Measurements from ENCODE around the gene CTXN1. TPM values are rescaled to one million over a fixed set of nuclear protein-coding genes. Genes with fewer than 3 reads are reported as not detected.

CTXN1 gene
- total and polyA plus RNA-seq, 7 donors, result 0.04 to 0.30 (median 0.25) TPM; not detected in 4

DNA sequence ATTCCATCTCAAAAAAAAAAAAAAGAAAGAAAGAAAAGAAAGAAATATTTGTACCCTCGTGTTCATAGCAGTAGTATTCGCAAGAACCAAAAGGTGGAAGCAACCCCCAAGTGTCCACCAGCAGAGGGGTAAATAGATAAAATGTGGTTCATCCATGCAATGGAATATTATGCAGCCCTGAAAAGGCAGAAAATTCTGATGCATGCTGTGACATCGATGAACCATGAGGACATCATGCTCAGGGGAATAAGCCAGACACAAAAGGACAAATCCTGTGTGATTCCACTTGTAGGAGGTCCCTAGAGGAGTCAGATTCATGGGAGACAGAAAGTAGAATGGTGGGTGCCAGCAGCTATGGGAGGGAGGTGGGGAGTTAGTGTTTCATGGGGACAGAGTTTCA is 44.0 kb downstream of the CTXN1 start:
- peaks cover 0 to 6% (median 2%) of the 10 kb centered on the region in 3 donors for H3K27me3 ChIP-seq (ENCODE audit: insufficient read depth in 3 of 3, low read length in 2 of 3)
- TF ChIP-seq, protein P1, sequence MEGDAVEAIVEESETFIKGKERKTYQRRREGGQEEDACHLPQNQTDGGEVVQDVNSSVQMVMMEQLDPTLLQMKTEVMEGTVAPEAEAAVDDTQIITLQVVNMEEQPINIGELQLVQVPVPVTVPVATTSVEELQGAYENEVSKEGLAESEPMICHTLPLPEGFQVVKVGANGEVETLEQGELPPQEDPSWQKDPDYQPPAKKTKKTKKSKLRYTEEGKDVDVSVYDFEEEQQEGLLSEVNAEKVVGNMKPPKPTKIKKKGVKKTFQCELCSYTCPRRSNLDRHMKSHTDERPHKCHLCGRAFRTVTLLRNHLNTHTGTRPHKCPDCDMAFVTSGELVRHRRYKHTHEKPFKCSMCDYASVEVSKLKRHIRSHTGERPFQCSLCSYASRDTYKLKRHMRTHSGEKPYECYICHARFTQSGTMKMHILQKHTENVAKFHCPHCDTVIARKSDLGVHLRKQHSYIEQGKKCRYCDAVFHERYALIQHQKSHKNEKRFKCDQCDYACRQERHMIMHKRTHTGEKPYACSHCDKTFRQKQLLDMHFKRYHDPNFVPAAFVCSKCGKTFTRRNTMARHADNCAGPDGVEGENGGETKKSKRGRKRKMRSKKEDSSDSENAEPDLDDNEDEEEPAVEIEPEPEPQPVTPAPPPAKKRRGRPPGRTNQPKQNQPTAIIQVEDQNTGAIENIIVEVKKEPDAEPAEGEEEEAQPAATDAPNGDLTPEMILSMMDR (IDR thresholded peaks at IDR 0.05), result no peak
- H3K9me3 ChIP-seq, result no peaks in the 10 kb centered on the region
- no peak overlapping the region for H3K27ac ChIP-seq
- WGBS, 3 donors, result 91 to 96% (median 94%) methylated on average over 3 of the region's 3 CpGs
- no peak overlapping the region for H3K4me3 ChIP-seq
- DNase-seq, result no peak
- no peaks in the 10 kb centered on the region for H3K36me3 ChIP-seq (ENCODE audit: insufficient read depth in 1 of 2, low read depth in 1 of 2)
- H3K4me1 ChIP-seq, result no peaks in the 10 kb centered on the region
- intact Hi-C loops (cut with DNase I), result no loop called here
- no peak for ATAC-seq

DNA sequence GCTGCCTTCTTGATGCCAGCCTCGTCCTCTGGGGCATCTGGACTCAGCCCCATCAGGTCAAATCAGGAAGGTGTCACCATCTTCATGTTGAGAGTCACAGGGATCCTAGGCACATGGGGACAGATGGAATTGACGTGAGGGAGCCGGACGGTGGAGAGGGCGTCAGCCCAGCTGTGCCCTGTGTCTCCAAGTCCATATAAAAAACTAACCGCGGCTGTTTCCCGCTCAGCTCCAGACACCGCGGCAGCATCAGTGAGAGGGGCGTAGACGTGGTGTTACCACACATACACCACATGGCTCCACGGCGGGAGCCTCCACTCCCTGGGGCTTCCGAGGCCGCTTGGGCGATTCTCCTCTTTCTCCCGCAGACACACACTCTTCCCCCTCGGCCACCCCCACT is 46.1 kb downstream of the CTXN1 start:
- Histone ChIP-seq H3K9me3 (no peaks in the 10 kb centered on the region), H3K4me3 (no peak overlapping the region), H3K4me1 (no peaks in the 10 kb centered on the region), H3K36me3 (ENCODE audit: insufficient read depth in 1 of 2, low read depth in 1 of 2) (no peaks in the 10 kb centered on the region), H3K27me3 (ENCODE audit: insufficient read depth in 3 of 3, low read length in 2 of 3) (peaks cover 0 to 15% (median 6%) of the 10 kb centered on the region in 3 donors), H3K27ac (no peak overlapping the region)
- intact Hi-C loops (cut with DNase I), result no loop called here
- TF ChIP-seq, protein P1 (IDR thresholded peaks at IDR 0.05), result no peak
- ATAC-seq (no peak), DNase-seq (no peak)
- WGBS, 3 donors, result 34 to 52% (median 39%) methylated on average over 19 of the region's 19 CpGs

GRCh38 chr19:7879111-7879807 is 46.7 kb downstream of the CTXN1 start:
- intact Hi-C loops (cut with DNase I), result no loop called here
- peaks cover 0 to 21% (median 12%) of the 10 kb centered on the region in 3 donors for H3K27me3 ChIP-seq (ENCODE audit: insufficient read depth in 3 of 3, low read length in 2 of 3)
- H3K4me1 ChIP-seq, result no peaks in the 10 kb centered on the region
- WGBS, 3 donors, result 33 to 50% (median 35%) methylated on average over 16 to 18 of the region's 18 CpGs
- H3K4me3 ChIP-seq, result no peak overlapping the region
- DNase-seq (no peak), ATAC-seq (no peak)
- no peaks in the 10 kb centered on the region for H3K9me3 ChIP-seq
- TF ChIP-seq, protein P1 (IDR thresholded peaks at IDR 0.05), result no peak
- no peaks in the 10 kb centered on the region for H3K36me3 ChIP-seq (ENCODE audit: insufficient read depth in 1 of 2, low read depth in 1 of 2)
- H3K27ac ChIP-seq, result no peak overlapping the region

DNA sequence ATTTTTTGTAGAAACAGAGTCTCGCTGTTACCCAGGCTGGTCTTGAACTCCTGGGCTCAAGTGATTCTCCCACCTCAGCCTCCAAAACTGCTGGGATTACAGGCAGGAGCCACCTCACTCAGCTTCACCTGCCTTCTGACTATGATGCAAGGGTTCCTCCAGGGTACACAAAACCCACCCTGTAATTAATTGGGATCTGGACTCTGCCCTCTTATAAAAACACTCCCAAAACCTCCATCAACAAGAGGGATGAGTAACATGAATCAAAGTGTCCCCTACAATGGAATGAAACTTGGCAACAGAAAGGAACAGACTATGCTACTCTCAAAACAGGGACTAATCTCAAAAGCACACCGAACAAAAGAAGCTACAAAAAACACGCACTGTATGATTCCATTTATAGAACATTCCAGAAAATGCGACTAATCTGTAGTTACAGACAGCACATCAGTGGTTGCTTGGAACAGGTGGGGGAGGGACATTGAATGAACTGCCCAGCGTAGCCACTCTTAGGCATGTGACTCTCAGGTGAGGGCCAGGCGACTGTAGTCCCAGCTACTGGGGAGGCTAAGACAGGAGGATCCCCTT is 48.6 kb downstream of the CTXN1 start:
- 58 to 69% (median 65%) methylated on average over 6 of the region's 6 CpGs for WGBS, 3 donors
- no peaks in the 10 kb centered on the region for H3K4me1 ChIP-seq
- no peak overlapping the region for H3K4me3 ChIP-seq
- ATAC-seq (no peak), DNase-seq (no peak)
- H3K9me3 ChIP-seq, result no peaks in the 10 kb centered on the region
- TF ChIP-seq, protein P1 (IDR thresholded peaks at IDR 0.05), result no peak
- H3K27ac ChIP-seq, result no peak overlapping the region
- H3K36me3 ChIP-seq (ENCODE audit: insufficient read depth in 1 of 2, low read depth in 1 of 2), result no peaks in the 10 kb centered on the region
- intact Hi-C loops (cut with DNase I), result no loop called here
- peaks cover 0 to 39% (median 19%) of the 10 kb centered on the region in 3 donors for H3K27me3 ChIP-seq (ENCODE audit: insufficient read depth in 3 of 3, low read length in 2 of 3)

Measured in psoas muscle (tissue), 8 donors.